HCT116 (cell line): ENCODE data around the gene FCF1. TPM values are rescaled to one million over a fixed set of nuclear protein-coding genes. Genes with fewer than 3 reads are reported as not detected.

Experiments used
- ATAC-seq: fragments of 200-7000 bp; cut with Tn5 transposase; 2 replicates; pipeline ENCODE4 v1.9.1; 2020; ENCODE audit warnings: mild to moderate bottlenecking, moderate library complexity
- BruUV-seq: library from RNA; stranded (reverse); fragments of 400-500 nt; replicated peaks from 2 replicates; lab custom pipeline; 2021; lab: Mats Ljungman, UMichigan
- CTCF ChIA-PET: fragments of 300-600 bp; sonication (Branson Sonifier 250); formaldehyde crosslinking; loops from one replicate; lab custom pipeline; 2021; ENCODE audit warnings: antibody characterized with exemption; lab: Charles Lee
- POLR2A ChIA-PET: fragments of 300-600, 350-600 bp; sonication (Branson Sonifier 250); formaldehyde crosslinking; loops from one replicate; lab custom pipeline; 2021; ENCODE audit warnings: antibody characterized with exemption; lab: Charles Lee
- RAD21 ChIA-PET, 2 experiments: fragments of 300-600 bp; sonication (Branson Sonifier 250); formaldehyde crosslinking; loops; one replicate each; lab custom pipeline; 2023; ENCODE audit warnings: low total read pairs in 2 of 2; ENCODE audit not compliant: uncharacterized antibody in 2 of 2, unreplicated experiment in 2 of 2, low non-redundant PET in 1 of 2; lab: Charles Lee
- DNase-seq: peaks from one replicate; pipeline ENCODE4 v3.0.0-alpha.2; 2010; ENCODE audit warnings: low read depth, low spot score
- H2AFZ ChIP-seq: fragments of 200-600 bp; shearing (Covaris generic), sonication (generic); 2 replicates; pipeline ENCODE4 v1.6.1; 2017; ENCODE audit warnings: low read depth, mixed run types, mixed read lengths, antibody characterized with exemption, low read length; ENCODE audit not compliant: poor library complexity, severe bottlenecking
- H3K27ac ChIP-seq: 2 replicates; pipeline ENCODE4 v1.5.1; 2012; ENCODE audit warnings: low read depth, low read length
- H3K27me3 ChIP-seq: fragments of 200-600 bp; sonication (generic); 2 replicates; pipeline ENCODE4 v1.6.1; 2016; ENCODE audit warnings: mixed run types, low read length, mixed read lengths; ENCODE audit not compliant: insufficient read depth
- H3K36me3 ChIP-seq, 2 experiments: fragments of 200-500 bp in 1 of 2; fragments of 200-600 bp in 1 of 2; sonication (Bioruptor generic) in 1 of 2; sonication (generic) in 1 of 2; 2 replicates each; pipeline versions ENCODE4 v1.5.1 to v1.6.1; 2014 to 2016; ENCODE audit warnings: low read length in 2 of 2, inconsistent platforms in 1 of 2, mixed read lengths in 1 of 2, mixed run types in 1 of 2; ENCODE audit not compliant: insufficient read depth in 2 of 2, control insufficient read depth in 1 of 2
- H3K4me1 ChIP-seq, 2 experiments: fragments of 200-600 bp in 1 of 2; sonication (generic) in 1 of 2; 2 replicates each; pipeline versions ENCODE4 v1.5.1 to v1.6.1; 2012 to 2017; ENCODE audit warnings: low read length in 2 of 2, inconsistent platforms in 1 of 2, mild to moderate bottlenecking in 1 of 2, mixed read lengths in 1 of 2, mixed run types in 1 of 2, moderate library complexity in 1 of 2; ENCODE audit not compliant: insufficient read depth in 2 of 2, control insufficient read depth in 1 of 2
- H3K4me2 ChIP-seq: fragments of 200-600 bp; sonication (generic); 2 replicates; pipeline ENCODE4 v1.6.1; 2017; ENCODE audit warnings: mixed run types, low read length, mixed read lengths
- H3K4me3 ChIP-seq, 2 experiments: fragments of 200-600 bp in 1 of 2; sonication (generic) in 1 of 2; replicated peaks in 1 of 2; 2 replicates each; pipeline ENCODE4 v1.5.1; 2011 to 2016; ENCODE audit warnings: low read length in 2 of 2, control low read depth in 1 of 2, low read depth in 1 of 2, mild to moderate bottlenecking in 1 of 2, mixed read lengths in 1 of 2, mixed run types in 1 of 2
- H3K79me2 ChIP-seq: fragments of 200-600 bp; sonication (generic); 2 replicates; pipeline ENCODE4 v1.6.1; 2017; ENCODE audit warnings: mild to moderate bottlenecking, mixed run types, low read length, moderate library complexity, mixed read lengths; ENCODE audit not compliant: insufficient read depth
- H3K9ac ChIP-seq: fragments of 200-600 bp; sonication (generic); 2 replicates; pipeline ENCODE4 v1.6.1; 2016; ENCODE audit warnings: low read length, mixed read lengths
- H3K9me2 ChIP-seq: fragments of 200-600 bp; sonication (generic), shearing (Covaris generic); 2 replicates; pipeline ENCODE4 v1.6.1; 2017; ENCODE audit warnings: mixed run types, mild to moderate bottlenecking, moderate library complexity; ENCODE audit not compliant: insufficient read depth
- H3K9me3 ChIP-seq, 2 experiments: fragments of 200-500 bp in 1 of 2; fragments of 200-600 bp in 1 of 2; sonication (Bioruptor generic) in 1 of 2; sonication (generic) in 1 of 2; 2 replicates each; pipeline ENCODE4 v1.6.1; 2014 to 2017; ENCODE audit warnings: low read length in 2 of 2, mixed read lengths in 2 of 2, inconsistent platforms in 1 of 2, low read depth in 1 of 2, mild to moderate bottlenecking in 1 of 2, mixed run types in 1 of 2, moderate library complexity in 1 of 2; ENCODE audit not compliant: control insufficient read depth in 1 of 2, insufficient read depth in 1 of 2
- H4K20me1 ChIP-seq: fragments of 200-600 bp; sonication (generic), shearing (Covaris generic); 2 replicates; pipeline ENCODE4 v1.6.1; 2017; ENCODE audit warnings: mixed run types, mild to moderate bottlenecking, moderate library complexity; ENCODE audit not compliant: insufficient read depth
- CBX3 ChIP-seq: IDR thresholded peaks from 2 replicates; pipeline ENCODE4 v1.6.1; 2012; ENCODE audit warnings: low read depth
- CEBPB ChIP-seq: IDR thresholded peaks from 2 replicates; pipeline ENCODE4 v1.6.1; 2012; ENCODE audit warnings: low read depth
- FOSL1 ChIP-seq: IDR thresholded peaks from 2 replicates; pipeline ENCODE4 v1.6.1; 2012; ENCODE audit warnings: low read depth
- POLR2A ChIP-seq: IDR thresholded peaks from 2 replicates; pipeline ENCODE4 v1.7.0; 2011; ENCODE audit warnings: borderline replicate concordance; ENCODE audit not compliant: insufficient read depth, insufficient read length; ENCODE audit errors: extremely low read depth
- SIN3A ChIP-seq: IDR thresholded peaks from 2 replicates; pipeline ENCODE4 v1.6.1; 2012; ENCODE audit warnings: low read depth
- SRF ChIP-seq: IDR thresholded peaks from 2 replicates; pipeline ENCODE4 v1.6.1; 2012; ENCODE audit warnings: low read depth
- TCF7L2 ChIP-seq: IDR thresholded peaks from 2 replicates; pipeline ENCODE4 v1.7.0; 2011; ENCODE audit warnings: borderline replicate concordance, inconsistent platforms; ENCODE audit not compliant: insufficient read depth, insufficient read length; ENCODE audit errors: extremely low read depth
- YY1 ChIP-seq: IDR thresholded peaks from 2 replicates; pipeline ENCODE4 v1.6.1; 2011; ENCODE audit warnings: low read length, low read depth, moderate library complexity, mild to moderate bottlenecking; ENCODE audit not compliant: insufficient replicate concordance; ENCODE audit errors: extremely low read depth
- ZFX ChIP-seq: fragments of 450-650 bp; IDR thresholded peaks from 2 replicates; pipeline ENCODE4 v1.6.1; 2017
- ZNF274 ChIP-seq: fragments of 200-500 bp; sonication (Bioruptor generic); IDR thresholded peaks from 2 replicates; pipeline ENCODE4 v1.6.1; 2014; ENCODE audit warnings: mild to moderate bottlenecking, low read depth, low read length, inconsistent platforms
- intact Hi-C: fragments of 100-400 bp; cut with micrococcal nuclease; formaldehyde crosslinking; loops from 2 replicates; pipeline ENCODE4 v1.10.0; 2022
- total RNA-seq: library from RNA; stranded (reverse); gene quantifications from one replicate; pipeline ENCODE4 v1.2.1, GENCODE V29; 2021; ENCODE audit not compliant: unreplicated experiment
- TF ChIP-seq, protein P1 (sequence below): IDR thresholded peaks from 2 replicates; pipeline ENCODE4 v1.6.1; 2012
- TF ChIP-seq, protein P2 (sequence below): IDR thresholded peaks from 2 replicates; pipeline ENCODE4 v1.6.1; 2012
- TF ChIP-seq, protein P3 (sequence below): IDR thresholded peaks from 2 replicates; pipeline ENCODE4 v1.6.1; 2012; ENCODE audit warnings: low read depth
- TF ChIP-seq, protein P4 (sequence below), 3 experiments: fragments of 200-600 bp in 1 of 3; sonication (generic) in 1 of 3; IDR thresholded peaks in 2 of 3; conservative IDR thresholded peaks in 1 of 3; 2 replicates each; pipeline ENCODE4 v1.5.1; 2012 to 2017; ENCODE audit warnings: low read depth in 2 of 3, low read length in 2 of 3, antibody characterized with exemption in 1 of 3, borderline replicate concordance in 1 of 3, control low read depth in 1 of 3, mild to moderate bottlenecking in 1 of 3, mixed read lengths in 1 of 3, mixed run types in 1 of 3, moderate library complexity in 1 of 3; ENCODE audit not compliant: insufficient read depth in 1 of 3

Gene FCF1
- total RNA-seq, 1 experiment from 2014 or later, result 69.0 TPM

DNA sequence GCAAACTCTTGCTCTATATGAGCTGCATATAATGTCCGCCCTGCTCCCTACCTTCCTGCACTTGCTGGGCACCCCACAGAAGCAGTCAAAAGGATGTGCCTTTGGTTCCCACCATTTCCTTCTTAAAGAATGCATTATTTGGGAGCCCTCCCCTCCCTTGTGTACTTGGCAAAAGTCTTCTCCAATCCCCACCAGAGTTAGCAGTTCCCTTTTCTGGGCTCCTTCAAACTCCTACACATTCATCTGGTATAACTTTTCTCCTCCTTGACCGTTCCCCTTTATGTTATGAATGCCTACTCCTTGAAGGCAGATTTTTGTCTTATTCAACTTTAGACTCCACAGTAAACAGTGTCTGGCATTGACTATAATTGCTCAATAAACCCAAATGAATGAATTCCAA is 27.9 kb upstream of the FCF1 start:
- TF ChIP-seq, protein P1, sequence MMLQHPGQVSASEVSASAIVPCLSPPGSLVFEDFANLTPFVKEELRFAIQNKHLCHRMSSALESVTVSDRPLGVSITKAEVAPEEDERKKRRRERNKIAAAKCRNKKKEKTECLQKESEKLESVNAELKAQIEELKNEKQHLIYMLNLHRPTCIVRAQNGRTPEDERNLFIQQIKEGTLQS, result no peak
- TF ChIP-seq, protein P2, sequence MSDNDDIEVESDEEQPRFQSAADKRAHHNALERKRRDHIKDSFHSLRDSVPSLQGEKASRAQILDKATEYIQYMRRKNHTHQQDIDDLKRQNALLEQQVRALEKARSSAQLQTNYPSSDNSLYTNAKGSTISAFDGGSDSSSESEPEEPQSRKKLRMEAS, result no peak
- TF ChIP-seq ZFX, result no peak
- no peak for TF ChIP-seq SRF
- no peak for TF ChIP-seq FOSL1
- TF ChIP-seq YY1, result no peak
- TF ChIP-seq POLR2A, result no peak
- no peak for TF ChIP-seq SIN3A
- TF ChIP-seq ZNF274, result no peak
- no peak for TF ChIP-seq CEBPB
- TF ChIP-seq, all 23 proteins: peak for 0
- H3K9me3 ChIP-seq, result no peaks in the 10 kb centered on the region
- ChIA-PET CTCF (no interaction called here), RAD21 (no interaction called here), POLR2A (no interaction called here)
- H3K27ac ChIP-seq, result no peak overlapping the region
- H3K9me2 ChIP-seq, result no peaks in the 10 kb centered on the region
- peaks cover 23 to 31% of the 10 kb centered on the region in 2 experiments for H3K36me3 ChIP-seq
- no TSS peak for BruUV-seq
- no peaks in the 10 kb centered on the region for H3K27me3 ChIP-seq
- H3K4me2 ChIP-seq, result no peak overlapping the region
- no peak for DNase-seq
- ATAC-seq, result no peak
- no peaks in the 10 kb centered on the region for H4K20me1 ChIP-seq
- intact Hi-C loops, result no loop called here
- H3K4me1 ChIP-seq, result no peaks in the 10 kb centered on the region
- H3K79me2 ChIP-seq, result no peaks in the 10 kb centered on the region
- H2AFZ ChIP-seq, result no peak overlapping the region
- H3K9ac ChIP-seq, result no peak overlapping the region
- no peak overlapping the region for H3K4me3 ChIP-seq

DNA sequence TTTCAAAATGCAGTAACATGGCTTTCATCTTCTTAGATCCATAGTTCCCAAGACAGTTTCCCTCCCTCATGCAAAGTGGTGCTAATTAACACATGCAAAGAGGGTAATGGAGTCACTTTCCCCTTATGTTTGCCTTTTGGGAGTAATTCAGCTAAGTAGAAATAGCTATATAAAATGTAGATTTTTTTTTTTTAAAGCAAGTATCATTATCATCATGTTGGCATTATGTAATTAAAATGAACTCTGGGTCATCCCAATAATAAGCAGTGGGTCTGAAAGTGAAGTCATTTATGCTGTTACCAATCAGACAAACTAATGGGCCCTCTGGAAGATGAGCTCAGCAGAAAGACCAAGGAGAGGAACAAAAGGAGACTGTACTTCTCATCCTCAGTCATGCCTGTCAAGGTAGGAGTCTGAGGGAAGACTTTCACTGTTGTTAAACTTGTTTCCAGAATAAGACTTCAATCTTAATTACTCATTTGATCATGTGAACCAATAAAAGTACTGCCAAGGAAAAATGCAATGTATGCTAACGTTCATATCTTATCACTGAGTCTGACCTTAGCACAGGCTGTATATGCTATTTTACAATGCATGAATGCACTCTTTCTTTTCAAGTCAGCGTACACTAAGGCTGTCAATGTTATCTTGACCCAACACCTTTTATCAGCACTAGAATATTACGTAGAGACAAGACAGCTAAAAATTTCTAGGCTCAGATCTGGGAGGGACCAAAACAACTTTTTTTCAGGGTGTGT is 26.8 kb upstream of the FCF1 start:
- Histone ChIP-seq H3K27me3 (no peaks in the 10 kb centered on the region), H3K4me1 (no peaks in the 10 kb centered on the region), H3K9me2 (no peaks in the 10 kb centered on the region), H3K36me3 (peaks cover 26 to 37% of the 10 kb centered on the region in 2 experiments), H3K9ac (no peak overlapping the region), H3K9me3 (no peaks in the 10 kb centered on the region), H4K20me1 (no peaks in the 10 kb centered on the region), H3K27ac (no peak overlapping the region), H3K4me3 (no peak overlapping the region), H2AFZ (no peak overlapping the region), H3K79me2 (no peaks in the 10 kb centered on the region), H3K4me2 (no peak overlapping the region)
- ChIA-PET RAD21 (no interaction called here), POLR2A (no interaction called here), CTCF (no interaction called here)
- DNase-seq (no peak), ATAC-seq (no peak)
- BruUV-seq, result no TSS peak
- intact Hi-C loops, result no loop called here
- TF ChIP-seq SIN3A (no peak), TCF7L2 (no peak), FOSL1 (no peak), CBX3 (no peak)
- TF ChIP-seq, protein P3, sequence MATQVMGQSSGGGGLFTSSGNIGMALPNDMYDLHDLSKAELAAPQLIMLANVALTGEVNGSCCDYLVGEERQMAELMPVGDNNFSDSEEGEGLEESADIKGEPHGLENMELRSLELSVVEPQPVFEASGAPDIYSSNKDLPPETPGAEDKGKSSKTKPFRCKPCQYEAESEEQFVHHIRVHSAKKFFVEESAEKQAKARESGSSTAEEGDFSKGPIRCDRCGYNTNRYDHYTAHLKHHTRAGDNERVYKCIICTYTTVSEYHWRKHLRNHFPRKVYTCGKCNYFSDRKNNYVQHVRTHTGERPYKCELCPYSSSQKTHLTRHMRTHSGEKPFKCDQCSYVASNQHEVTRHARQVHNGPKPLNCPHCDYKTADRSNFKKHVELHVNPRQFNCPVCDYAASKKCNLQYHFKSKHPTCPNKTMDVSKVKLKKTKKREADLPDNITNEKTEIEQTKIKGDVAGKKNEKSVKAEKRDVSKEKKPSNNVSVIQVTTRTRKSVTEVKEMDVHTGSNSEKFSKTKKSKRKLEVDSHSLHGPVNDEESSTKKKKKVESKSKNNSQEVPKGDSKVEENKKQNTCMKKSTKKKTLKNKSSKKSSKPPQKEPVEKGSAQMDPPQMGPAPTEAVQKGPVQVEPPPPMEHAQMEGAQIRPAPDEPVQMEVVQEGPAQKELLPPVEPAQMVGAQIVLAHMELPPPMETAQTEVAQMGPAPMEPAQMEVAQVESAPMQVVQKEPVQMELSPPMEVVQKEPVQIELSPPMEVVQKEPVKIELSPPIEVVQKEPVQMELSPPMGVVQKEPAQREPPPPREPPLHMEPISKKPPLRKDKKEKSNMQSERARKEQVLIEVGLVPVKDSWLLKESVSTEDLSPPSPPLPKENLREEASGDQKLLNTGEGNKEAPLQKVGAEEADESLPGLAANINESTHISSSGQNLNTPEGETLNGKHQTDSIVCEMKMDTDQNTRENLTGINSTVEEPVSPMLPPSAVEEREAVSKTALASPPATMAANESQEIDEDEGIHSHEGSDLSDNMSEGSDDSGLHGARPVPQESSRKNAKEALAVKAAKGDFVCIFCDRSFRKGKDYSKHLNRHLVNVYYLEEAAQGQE, result no peak
- TF ChIP-seq, protein P4, sequence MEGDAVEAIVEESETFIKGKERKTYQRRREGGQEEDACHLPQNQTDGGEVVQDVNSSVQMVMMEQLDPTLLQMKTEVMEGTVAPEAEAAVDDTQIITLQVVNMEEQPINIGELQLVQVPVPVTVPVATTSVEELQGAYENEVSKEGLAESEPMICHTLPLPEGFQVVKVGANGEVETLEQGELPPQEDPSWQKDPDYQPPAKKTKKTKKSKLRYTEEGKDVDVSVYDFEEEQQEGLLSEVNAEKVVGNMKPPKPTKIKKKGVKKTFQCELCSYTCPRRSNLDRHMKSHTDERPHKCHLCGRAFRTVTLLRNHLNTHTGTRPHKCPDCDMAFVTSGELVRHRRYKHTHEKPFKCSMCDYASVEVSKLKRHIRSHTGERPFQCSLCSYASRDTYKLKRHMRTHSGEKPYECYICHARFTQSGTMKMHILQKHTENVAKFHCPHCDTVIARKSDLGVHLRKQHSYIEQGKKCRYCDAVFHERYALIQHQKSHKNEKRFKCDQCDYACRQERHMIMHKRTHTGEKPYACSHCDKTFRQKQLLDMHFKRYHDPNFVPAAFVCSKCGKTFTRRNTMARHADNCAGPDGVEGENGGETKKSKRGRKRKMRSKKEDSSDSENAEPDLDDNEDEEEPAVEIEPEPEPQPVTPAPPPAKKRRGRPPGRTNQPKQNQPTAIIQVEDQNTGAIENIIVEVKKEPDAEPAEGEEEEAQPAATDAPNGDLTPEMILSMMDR (IDR thresholded peaks at IDR 0.05 in 2 of 3, conservative IDR thresholded peaks at IDR 0.05 in 1 of 3; ENCODE audit: borderline replicate concordance in 1 of 3, insufficient read depth in 1 of 3, low read depth in 2 of 3, low read length in 2 of 3), result no peak
- TF ChIP-seq, protein P2, result no peak
